Peyer's patch (tissue), 4 donors: ENCODE data around the gene CYFIP1. TPM values are rescaled to one million over a fixed set of nuclear protein-coding genes. Genes with fewer than 3 reads are reported as not detected.

Source experiments
- DNase-seq, 3 donors: peaks; one replicate each; pipeline ENCODE4 v3.0.0-alpha.2; 2017 to 2019
- H3K27ac ChIP-seq, 4 donors: fragments of 200-600 bp; sonication (generic); one replicate each; pipeline ENCODE4 v1.5.1; 2016 to 2019
- H3K27me3 ChIP-seq, 2 donors: fragments of 200-600 bp; sonication (generic); one replicate each; pipeline ENCODE4 v1.5.1; 2019
- H3K36me3 ChIP-seq, 3 donors: fragments of 200-600 bp; sonication (generic); one replicate each; pipeline ENCODE4 v1.5.1; 2016 to 2019
- H3K4me1 ChIP-seq, 4 donors: fragments of 200-600 bp; sonication (generic); one replicate each; pipeline ENCODE4 v1.5.1; 2016 to 2019
- H3K4me3 ChIP-seq, 4 donors: fragments of 200-600 bp; sonication (generic); 1 replicate in 3 of 4; 2 replicates in 1 of 4; pipeline ENCODE4 v1.5.1; 2016 to 2019; ENCODE audit warnings: mild to moderate bottlenecking in 1 of 4
- H3K9me3 ChIP-seq, 4 donors: fragments of 200-600 bp; sonication (generic); one replicate each; pipeline ENCODE4 v1.5.1; 2016 to 2019; ENCODE audit warnings: mild to moderate bottlenecking in 1 of 4
- POLR2A ChIP-seq, 2 donors: fragments of 450-650 bp; IDR thresholded peaks; one replicate each; pipeline ENCODE4 v1.5.1; 2017; ENCODE audit warnings: antibody characterized with exemption in 2 of 2, mild to moderate bottlenecking in 2 of 2, moderate library complexity in 2 of 2
- total RNA-seq, 4 donors: library from RNA; depleted of rRNA; stranded (reverse); fragments of >200 nt; gene quantifications; one replicate each; pipeline ENCODE4 v1.1.0, GENCODE V29; 2016
- TF ChIP-seq, protein P1 (sequence below), 6 experiments: fragments of 450-650 bp in 4 of 6; fragments of 200-600 bp in 2 of 6; sonication (generic) in 1 of 6; IDR thresholded peaks; one replicate each; pipeline ENCODE4 v1.5.1; 2017 to 2019; ENCODE audit warnings: antibody characterized with exemption in 6 of 6, mild to moderate bottlenecking in 3 of 6, moderate library complexity in 1 of 6

CYFIP1 gene
- total RNA-seq, 4 donors from 2014 or later = 61.9 to 139 (median 117) TPM

DNA sequence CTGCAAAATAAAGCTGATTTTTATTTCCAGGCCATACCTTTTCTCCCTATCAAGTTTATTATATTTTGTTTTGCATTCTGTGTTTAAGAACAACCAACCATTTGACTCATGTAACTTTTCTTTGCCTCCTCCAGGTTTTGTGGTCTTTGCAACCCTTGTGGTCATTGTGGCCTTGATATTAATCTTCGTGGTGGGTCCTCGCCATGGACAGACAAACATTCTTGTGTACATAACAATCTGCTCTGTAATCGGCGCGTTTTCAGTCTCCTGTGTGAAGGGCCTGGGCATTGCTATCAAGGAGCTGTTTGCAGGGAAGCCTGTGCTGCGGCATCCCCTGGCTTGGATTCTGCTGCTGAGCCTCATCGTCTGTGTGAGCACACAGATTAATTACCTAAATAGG lies 114.1 kb downstream of the CYFIP1 start:
- Histone ChIP-seq H3K27me3 (no peaks in the 10 kb centered on the region), H3K9me3 (no peaks in the 10 kb centered on the region), H3K4me1 (no peaks in the 10 kb centered on the region), H3K36me3 (peaks cover 0 to 90% (median 0%) of the 10 kb centered on the region in 3 donors), H3K4me3 (no peak overlapping the region), H3K27ac (no peak overlapping the region)
- no peak for TF ChIP-seq POLR2A (IDR thresholded peaks at IDR 0.05)
- TF ChIP-seq, protein P1, sequence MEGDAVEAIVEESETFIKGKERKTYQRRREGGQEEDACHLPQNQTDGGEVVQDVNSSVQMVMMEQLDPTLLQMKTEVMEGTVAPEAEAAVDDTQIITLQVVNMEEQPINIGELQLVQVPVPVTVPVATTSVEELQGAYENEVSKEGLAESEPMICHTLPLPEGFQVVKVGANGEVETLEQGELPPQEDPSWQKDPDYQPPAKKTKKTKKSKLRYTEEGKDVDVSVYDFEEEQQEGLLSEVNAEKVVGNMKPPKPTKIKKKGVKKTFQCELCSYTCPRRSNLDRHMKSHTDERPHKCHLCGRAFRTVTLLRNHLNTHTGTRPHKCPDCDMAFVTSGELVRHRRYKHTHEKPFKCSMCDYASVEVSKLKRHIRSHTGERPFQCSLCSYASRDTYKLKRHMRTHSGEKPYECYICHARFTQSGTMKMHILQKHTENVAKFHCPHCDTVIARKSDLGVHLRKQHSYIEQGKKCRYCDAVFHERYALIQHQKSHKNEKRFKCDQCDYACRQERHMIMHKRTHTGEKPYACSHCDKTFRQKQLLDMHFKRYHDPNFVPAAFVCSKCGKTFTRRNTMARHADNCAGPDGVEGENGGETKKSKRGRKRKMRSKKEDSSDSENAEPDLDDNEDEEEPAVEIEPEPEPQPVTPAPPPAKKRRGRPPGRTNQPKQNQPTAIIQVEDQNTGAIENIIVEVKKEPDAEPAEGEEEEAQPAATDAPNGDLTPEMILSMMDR (IDR thresholded peaks at IDR 0.05) = no peak
- DNase-seq = no peak

DNA sequence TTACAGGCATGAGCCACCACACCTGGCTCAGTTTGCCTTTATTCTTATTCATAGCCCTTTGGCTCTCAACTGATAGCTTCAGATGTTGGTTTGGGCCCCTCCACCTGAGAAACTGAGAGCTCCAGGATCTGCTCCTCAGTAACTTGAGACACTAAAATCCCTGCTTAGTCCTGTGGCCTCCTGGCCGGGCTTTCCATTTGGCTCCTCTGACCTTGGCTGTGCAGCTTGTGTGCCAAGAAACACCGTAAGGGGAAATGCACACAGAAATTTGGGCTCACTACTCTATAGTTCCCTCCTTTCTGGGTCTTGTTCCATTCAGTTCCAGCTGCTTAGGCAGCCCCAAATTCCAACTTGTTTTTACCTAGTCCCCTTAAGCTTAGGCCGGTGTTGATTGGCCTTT lies 116.8 kb downstream of the CYFIP1 start:
- Histone ChIP-seq H3K4me1 (no peaks in the 10 kb centered on the region), H3K4me3 (no peak overlapping the region), H3K27ac (no peak overlapping the region), H3K9me3 (no peaks in the 10 kb centered on the region), H3K36me3 (peaks cover 0 to 89% (median 0%) of the 10 kb centered on the region in 3 donors), H3K27me3 (no peaks in the 10 kb centered on the region)
- no peak for TF ChIP-seq POLR2A (IDR thresholded peaks at IDR 0.05)
- TF ChIP-seq, protein P1 (IDR thresholded peaks at IDR 0.05) = no peak
- no peak for DNase-seq

DNA sequence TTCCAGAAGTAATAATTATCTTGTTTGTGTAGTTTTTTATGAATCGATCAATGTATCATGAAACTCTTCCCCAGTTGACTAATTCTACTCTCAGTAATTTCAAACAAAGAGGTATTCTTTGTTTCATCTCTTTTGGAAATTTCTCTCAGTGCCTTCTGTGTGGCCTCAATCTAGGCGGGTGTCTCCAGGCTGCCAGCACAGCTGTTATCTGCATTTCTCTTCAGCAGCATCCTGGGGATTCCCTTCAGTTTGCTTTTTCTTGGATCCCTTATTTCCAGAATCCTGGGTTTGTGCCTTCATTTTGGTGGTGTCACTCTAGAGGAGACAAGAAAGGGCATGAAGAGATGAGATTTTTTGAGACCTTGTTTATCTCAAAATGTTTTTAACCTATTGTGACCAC lies 119.0 kb downstream of the CYFIP1 start:
- TF ChIP-seq, protein P1 (IDR thresholded peaks at IDR 0.05) = no peak
- no peak for TF ChIP-seq POLR2A (IDR thresholded peaks at IDR 0.05)
- H3K36me3 ChIP-seq = peaks cover 0 to 82% (median 0%) of the 10 kb centered on the region in 3 donors
- H3K27ac ChIP-seq = no peak overlapping the region
- H3K27me3 ChIP-seq = no peaks in the 10 kb centered on the region
- H3K4me3 ChIP-seq = no peak overlapping the region
- DNase-seq = no peak
- H3K4me1 ChIP-seq = no peaks in the 10 kb centered on the region
- no peaks in the 10 kb centered on the region for H3K9me3 ChIP-seq

DNA sequence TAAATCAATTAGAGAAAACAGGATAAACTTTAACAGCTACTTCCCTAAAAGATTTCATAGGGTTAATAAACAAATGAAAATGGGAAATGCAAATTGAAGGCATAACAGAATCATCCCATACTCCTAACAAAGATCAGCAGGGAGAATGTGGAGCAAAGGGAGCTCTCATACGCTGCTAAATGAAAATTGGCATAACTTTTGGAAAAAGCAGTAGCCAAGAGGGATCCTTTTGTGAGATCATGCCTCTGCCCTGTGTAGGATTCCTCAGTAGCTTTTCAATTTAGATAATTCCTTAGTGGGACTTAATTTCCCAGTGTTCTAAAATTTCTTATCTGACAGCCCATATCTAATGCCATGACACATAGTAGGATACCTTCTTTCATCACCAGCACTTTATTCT lies 123.5 kb downstream of the CYFIP1 start:
- Histone ChIP-seq H3K4me1 (no peaks in the 10 kb centered on the region), H3K27ac (no peak overlapping the region), H3K36me3 (peaks cover 0 to 90% (median 0%) of the 10 kb centered on the region in 3 donors), H3K9me3 (no peaks in the 10 kb centered on the region), H3K4me3 (no peak overlapping the region), H3K27me3 (no peaks in the 10 kb centered on the region)
- no peak for TF ChIP-seq POLR2A (IDR thresholded peaks at IDR 0.05)
- TF ChIP-seq, protein P1 (IDR thresholded peaks at IDR 0.05) = no peak
- no peak for DNase-seq

DNA sequence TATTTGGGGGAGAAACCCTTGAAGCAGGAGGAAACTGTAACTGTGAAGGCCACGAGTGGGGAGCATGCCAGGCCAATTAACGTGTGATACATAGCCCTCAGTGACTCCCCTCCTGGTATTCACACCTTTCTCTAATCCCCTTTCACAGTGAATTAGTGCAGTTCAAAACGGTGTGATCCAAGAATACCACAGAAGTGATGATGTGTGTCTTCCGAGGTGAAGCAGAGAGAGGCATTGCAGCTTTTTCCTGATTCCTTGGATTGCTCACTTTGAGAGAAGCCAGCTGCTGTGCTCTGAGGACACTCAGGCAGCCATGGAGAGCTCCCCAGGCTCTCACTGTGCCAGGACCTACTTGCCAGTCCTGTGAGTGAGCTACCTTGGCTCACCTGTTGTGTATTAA lies 124.4 kb downstream of the CYFIP1 start:
- no peak for TF ChIP-seq POLR2A (IDR thresholded peaks at IDR 0.05)
- TF ChIP-seq, protein P1 (IDR thresholded peaks at IDR 0.05) = no peak
- peaks cover 0 to 84% (median 0%) of the 10 kb centered on the region in 3 donors for H3K36me3 ChIP-seq
- DNase-seq = no peak

DNA sequence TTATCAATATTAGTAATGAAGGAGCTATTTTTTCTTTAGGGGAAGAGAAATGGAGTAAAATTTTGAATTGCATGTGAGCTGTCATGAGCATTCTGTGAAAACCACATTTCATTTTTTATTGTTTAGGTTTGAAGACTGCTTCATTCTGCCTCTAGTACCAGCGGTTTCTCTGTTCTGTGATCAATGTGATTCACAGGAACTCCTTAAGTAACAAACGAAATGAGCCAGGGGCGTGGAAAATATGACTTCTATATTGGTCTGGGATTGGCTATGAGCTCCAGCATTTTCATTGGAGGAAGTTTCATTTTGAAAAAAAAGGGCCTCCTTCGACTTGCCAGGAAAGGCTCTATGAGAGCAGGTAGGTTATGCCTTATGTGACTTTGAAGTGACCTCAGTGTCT lies 128.7 kb downstream of the CYFIP1 start:
- Histone ChIP-seq H3K27me3 (no peaks in the 10 kb centered on the region), H3K4me1 (no peaks in the 10 kb centered on the region), H3K36me3 (peaks cover 0 to 75% (median 0%) of the 10 kb centered on the region in 3 donors), H3K4me3 (no peak overlapping the region), H3K27ac (no peak overlapping the region), H3K9me3 (no peaks in the 10 kb centered on the region)
- DNase-seq = no peak
- TF ChIP-seq, protein P1 (IDR thresholded peaks at IDR 0.05) = no peak
- no peak for TF ChIP-seq POLR2A (IDR thresholded peaks at IDR 0.05)

More for the DNA sequence above, 124.4 kb downstream of the CYFIP1 start:
- no peak overlapping the region for H3K4me3 ChIP-seq
- H3K27me3 ChIP-seq = no peaks in the 10 kb centered on the region
- no peaks in the 10 kb centered on the region for H3K9me3 ChIP-seq
- H3K4me1 ChIP-seq = no peaks in the 10 kb centered on the region
- H3K27ac ChIP-seq = no peak overlapping the region
